GM19463 (cell line): ENCODE measurements around the gene PTPRH.
"Not testable (repeated sequence)": the region's sequence is repeated elsewhere in the genome, so short reads cannot be mapped to it uniquely, and the experiment has no call there.

Source experiments
- ATAC-seq: cut with Tn5 transposase; IDR thresholded peaks from one replicate; pipeline ENCODE4 v1.9.1; 2021; ENCODE audit warnings: mild to moderate bottlenecking, moderate library complexity; ENCODE audit not compliant: unreplicated experiment

Gene PTPRH

GRCh38 chr19:55227241-55228014 is 18.1 kb upstream of the PTPRH start:
- no peak for ATAC-seq

GRCh38 chr19:55226788-55227187 is 17.5 kb upstream of the PTPRH start:
- no peak for ATAC-seq

GRCh38 chr19:55226273-55226672 is 17.0 kb upstream of the PTPRH start:
- no peak for ATAC-seq

- no peak for ATAC-seq
Observed at GRCh38 chr19:55225415-55225958, 16.2 kb upstream of the PTPRH start.

GRCh38 chr19:55224679-55225414 is 15.5 kb upstream of the PTPRH start:
- not testable (repeated sequence) for ATAC-seq

GRCh38 chr19:55224038-55224665 is 14.9 kb upstream of the PTPRH start:
- no peak for ATAC-seq

- ATAC-seq: no peak
Observed at GRCh38 chr19:55223291-55224037, 14.2 kb upstream of the PTPRH start.

GRCh38 chr19:55220525-55220924 is 11.2 kb upstream of the PTPRH start:
- no peak for ATAC-seq

- ATAC-seq: no peak
Observed at GRCh38 chr19:55216461-55217198, 7.3 kb upstream of the PTPRH start.

- ATAC-seq: no peak
Observed at GRCh38 chr19:55213547-55213946, 4.2 kb upstream of the PTPRH start.

- ATAC-seq: no peak
Observed at GRCh38 chr19:55212447-55212846, 3.1 kb upstream of the PTPRH start.

GRCh38 chr19:55209693-55210472 is 582 bp upstream of the PTPRH start:
- no peak for ATAC-seq

GRCh38 chr19:55206664-55207500 is 2.4 kb downstream of the PTPRH start:
- ATAC-seq: no peak

- not testable (repeated sequence) for ATAC-seq
Observed at GRCh38 chr19:55202199-55202598, 7.1 kb downstream of the PTPRH start.

GRCh38 chr19:55199620-55200204 is 9.6 kb downstream of the PTPRH start:
- ATAC-seq: no peak

- no peak for ATAC-seq
Observed at GRCh38 chr19:55198651-55199050, 10.7 kb downstream of the PTPRH start.

- no peak for ATAC-seq
Observed at GRCh38 chr19:55197528-55197927, 11.8 kb downstream of the PTPRH start.

GRCh38 chr19:55196803-55197202 is 12.5 kb downstream of the PTPRH start:
- ATAC-seq: no peak
